Articular chondrocyte of knee joint (primary cell): ENCODE data around the gene TMPRSS15. TPM values are rescaled to one million over a fixed set of nuclear protein-coding genes. Genes with fewer than 3 reads are reported as not detected.

Experiments used
- total RNA-seq: library from RNA; depleted of rRNA; stranded (reverse); fragments of >200 nt; gene quantifications from 2 replicates; pipeline ENCODE4 v1.2.3, GENCODE V29; 2012

TMPRSS15 gene
- not detected in 2 replicates for total RNA-seq

GRCh38 chr21:18403735-18404450 is at the start of gene TMPRSS15:
TMPRSS15 (minus strand) TSS chr21:18403785; CDS start chr21:18403622, 163 bp downstream.

GRCh38 chr21:18244671-18245463 is 158.7 kb downstream of the TMPRSS15 start, which contains the start of gene CHODL:
CHODL (plus strand) TSS chr21:18244833; CDS start chr21:18245224, 391 bp downstream.

Other genes with a start within 250 kb of the TMPRSS15 start
- gene CHODL, start 159.0 kb downstream of the TMPRSS15 start, total RNA-seq, result 0.11 TPM in 1 of 2 replicates, not detected in the other